Measurements from ENCODE around the gene CHDH.

CHDH gene

GRCh38 chr3:53823956-53824657 lies 22.1 kb downstream of the CHDH start:
- no peak for DNase-seq

- no peak for DNase-seq
Measured at GRCh38 chr3:53823026-53823955, 22.9 kb downstream of the CHDH start.

GRCh38 chr3:53822331-53822741 lies 23.9 kb downstream of the CHDH start:
- no peak for DNase-seq

DNA sequence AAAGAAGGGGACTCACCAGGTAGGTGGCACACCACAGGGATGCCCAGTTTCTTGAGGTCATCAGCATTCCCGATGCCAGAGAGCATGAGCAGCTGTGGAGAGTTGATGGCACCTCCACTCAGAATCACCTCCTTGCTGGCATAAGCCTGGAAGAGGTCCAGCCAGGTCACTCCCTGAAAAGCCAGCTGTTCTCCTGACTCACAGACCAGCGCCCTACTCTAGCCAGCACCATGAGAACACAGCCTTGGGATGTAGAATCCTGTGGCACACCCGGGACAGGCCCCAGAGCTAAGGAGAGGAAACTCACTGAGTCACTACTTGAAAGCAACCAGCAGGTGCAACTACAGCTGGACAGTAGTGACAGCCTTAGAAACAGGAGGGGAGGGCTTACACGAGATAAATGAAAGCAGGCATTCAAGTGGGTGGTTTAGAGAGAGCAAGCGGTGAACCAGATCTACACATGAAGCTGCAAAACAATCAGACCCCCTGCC lies 24.5 kb downstream of the CHDH start:
- DNase-seq: peak in 2 of 3 experiments; percentile 31 to 35

DNA sequence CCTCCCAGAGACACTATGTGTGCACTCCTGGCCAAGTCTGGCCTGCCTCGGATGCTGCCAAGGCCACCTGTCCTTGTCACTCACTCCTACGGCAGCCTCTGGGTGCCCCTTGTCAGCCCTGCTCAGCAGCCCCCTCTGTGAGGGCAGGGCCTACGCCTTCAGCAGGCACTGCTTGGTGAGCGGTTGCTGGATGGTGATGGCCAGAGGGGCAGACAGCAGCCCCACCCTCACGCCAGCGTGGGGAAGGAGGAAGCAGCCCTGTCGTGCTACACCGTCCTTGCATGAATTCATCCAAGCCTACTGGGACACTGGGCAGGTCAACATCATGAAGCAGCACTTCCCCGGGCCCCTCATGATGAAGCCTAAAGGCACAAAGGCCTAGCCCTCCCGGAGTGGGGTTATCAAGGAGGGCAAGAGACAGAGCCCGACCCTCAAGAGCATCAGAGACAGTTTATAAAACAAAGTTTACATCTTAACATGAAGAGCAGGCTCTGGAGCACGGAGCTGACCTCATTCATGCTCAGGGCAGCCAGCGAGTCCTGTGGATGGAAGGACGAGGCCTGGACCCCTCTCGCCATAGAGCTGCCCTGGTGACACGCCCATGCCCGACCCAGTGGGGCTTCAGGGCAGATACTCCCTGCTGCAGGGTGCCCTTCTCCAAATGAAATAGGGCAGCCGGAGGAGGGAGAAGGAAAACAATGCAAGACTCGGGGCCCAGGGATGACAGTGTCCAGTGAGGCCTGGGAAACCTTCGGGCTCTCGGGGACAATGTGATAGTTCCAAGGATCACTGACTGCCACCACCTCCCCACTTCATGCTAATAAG lies 25.3 kb downstream of the CHDH start:
- no peak for DNase-seq

DNA sequence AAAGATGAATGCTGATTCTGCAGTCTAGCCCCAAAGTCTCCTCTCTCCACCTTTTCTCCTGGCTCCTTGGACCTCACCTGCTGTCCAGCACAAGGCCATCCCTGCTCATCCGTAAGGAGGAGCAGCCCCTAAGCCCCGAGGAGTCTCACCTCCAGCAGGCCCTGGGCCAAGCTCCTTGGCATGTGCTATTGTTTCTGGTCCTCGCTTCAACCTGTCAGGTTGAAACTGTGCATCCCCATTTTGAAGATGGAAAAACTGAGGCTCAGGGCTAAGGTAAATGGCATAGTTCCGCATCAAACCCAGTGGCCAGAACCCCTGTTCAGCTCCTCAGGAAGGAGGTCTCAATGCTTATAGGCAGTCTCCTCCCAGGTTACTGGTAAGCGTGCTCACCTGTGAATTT lies 26.1 kb downstream of the CHDH start:
- no peak for DNase-seq

DNA sequence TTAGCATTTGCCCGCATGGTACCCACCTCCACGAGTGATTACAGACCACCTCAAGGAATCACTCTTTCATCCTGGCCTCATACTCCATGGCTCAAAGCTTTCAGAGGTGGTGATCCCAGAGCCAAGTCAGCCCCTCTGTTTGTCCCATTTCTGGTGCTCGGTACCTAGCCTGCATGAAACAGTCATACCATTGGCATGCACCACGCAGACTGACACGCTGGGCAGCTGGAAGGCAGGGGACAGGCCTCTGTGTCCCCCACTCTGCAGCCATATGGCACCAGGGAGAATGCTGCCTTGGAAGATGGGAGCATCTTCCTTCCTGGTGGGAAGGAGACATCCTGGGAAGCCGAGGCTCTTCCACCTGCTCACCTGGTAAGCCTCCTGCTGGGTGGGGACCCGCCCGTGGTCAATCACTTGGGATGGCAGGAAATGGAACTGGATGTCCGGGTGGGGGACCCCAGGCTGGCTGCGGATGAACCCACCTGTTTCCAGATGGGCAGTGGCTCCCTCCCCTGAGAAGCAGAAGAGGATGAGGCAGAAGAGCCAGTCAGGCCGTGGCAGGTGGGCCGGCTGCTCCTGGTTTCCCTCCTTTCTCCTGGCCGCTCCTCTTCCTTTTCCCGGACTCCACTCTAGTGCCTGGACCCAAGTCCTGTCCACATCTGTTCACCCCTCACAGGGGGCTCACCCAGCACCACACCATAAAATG lies 26.9 kb downstream of the CHDH start:
- DNase-seq: no peak

DNA sequence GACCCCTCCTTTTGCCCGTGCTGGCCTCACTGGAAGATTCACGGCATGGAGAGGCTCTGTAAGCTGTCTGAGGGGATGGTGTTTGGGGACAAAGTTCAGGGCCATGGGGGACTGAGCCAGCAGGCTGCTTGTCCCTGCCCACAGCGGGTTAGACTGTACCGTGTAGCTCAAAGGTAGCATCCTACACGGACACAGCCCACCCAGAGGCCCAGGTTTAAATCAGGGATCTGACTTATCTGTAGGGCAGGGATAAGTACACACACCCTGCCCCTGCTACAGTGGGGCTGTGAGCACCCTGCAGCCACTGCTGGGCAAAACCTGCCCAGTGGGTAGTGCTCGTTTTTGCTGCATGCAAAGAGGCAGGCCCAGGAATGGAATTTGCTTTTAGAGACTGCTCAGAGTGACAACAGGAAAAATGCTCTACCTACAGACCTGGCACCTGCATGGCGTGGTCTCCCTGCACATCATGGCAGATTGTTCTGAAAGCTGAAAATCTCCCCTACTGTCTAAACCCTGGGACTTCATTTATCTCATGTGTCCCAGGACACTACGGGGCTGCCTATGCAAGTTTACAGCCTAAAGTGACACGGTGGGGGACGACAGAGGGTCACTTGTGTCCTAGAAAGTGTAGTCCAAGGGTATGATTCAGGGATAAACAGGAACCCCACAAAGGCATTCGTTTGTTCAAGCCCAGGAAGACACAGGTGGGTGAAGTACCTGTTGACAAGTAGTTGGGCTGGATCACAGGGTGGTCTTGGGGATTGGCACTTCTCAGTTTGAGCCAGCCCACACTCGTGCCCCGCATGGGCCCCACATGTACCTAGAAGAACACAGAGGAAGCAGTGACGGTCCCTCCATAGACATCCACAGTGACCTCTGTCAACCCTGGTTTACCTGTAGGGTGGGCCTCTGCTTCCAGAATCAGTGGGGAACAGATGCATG lies 27.7 kb downstream of the CHDH start:
- no peak for DNase-seq

DNA sequence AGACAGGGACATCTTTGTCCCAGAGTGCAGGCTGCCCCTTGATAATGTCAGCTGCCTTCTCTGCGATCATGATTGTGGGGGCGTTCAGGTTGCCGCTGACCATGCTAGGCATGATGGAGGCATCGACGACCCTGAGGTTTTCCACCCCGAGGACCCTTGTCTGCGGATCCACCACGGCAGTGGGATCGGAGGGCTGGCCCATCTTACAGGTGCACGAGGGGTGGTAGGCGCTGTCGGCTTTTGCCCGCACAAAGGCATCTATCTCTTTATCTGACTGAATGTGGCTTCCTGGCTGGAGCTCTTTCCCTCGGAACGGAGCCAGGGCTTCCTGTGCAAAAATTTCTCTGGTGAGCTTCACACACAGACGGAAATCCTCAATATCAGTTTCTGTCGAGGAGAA lies 28.4 kb downstream of the CHDH start:
- no peak for DNase-seq

- no peak for DNase-seq
Measured at GRCh38 chr3:53817211-53817610, 29.0 kb downstream of the CHDH start.

- no peak for DNase-seq
Measured at GRCh38 chr3:53816425-53816824, 29.8 kb downstream of the CHDH start.

GRCh38 chr3:53815651-53816050 lies 30.6 kb downstream of the CHDH start:
- no peak for DNase-seq

- no peak for DNase-seq
Measured at GRCh38 chr3:53815067-53815466, 31.2 kb downstream of the CHDH start.

GRCh38 chr3:53813876-53814275 lies 32.3 kb downstream of the CHDH start:
- DNase-seq: no peak

GRCh38 chr3:53813229-53813628 lies 33.0 kb downstream of the CHDH start:
- no peak for DNase-seq

DNA sequence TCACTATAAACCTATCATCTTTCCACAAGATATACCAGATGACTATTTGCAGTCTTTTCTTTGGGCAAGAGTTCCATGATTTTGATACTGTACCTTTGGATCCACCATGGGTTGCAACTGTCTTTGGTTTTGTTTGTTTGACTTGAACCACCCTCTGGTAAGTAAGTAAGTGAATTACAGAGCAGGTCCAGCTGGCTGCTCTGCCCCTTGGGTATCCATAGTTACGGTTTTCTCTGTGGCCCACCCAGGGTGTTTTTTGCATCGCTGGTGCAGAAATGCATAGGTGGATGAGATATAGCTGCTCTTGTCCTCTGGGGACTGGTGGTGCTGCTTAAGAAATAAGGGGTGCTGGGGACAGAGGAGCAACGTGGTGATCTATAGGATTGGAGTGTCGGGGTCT lies 33.8 kb downstream of the CHDH start:
- DNase-seq: peak in 1 of 3 experiments; percentile 32

- no peak for DNase-seq
Measured at GRCh38 chr3:53811143-53811927, 34.9 kb downstream of the CHDH start.

DNA sequence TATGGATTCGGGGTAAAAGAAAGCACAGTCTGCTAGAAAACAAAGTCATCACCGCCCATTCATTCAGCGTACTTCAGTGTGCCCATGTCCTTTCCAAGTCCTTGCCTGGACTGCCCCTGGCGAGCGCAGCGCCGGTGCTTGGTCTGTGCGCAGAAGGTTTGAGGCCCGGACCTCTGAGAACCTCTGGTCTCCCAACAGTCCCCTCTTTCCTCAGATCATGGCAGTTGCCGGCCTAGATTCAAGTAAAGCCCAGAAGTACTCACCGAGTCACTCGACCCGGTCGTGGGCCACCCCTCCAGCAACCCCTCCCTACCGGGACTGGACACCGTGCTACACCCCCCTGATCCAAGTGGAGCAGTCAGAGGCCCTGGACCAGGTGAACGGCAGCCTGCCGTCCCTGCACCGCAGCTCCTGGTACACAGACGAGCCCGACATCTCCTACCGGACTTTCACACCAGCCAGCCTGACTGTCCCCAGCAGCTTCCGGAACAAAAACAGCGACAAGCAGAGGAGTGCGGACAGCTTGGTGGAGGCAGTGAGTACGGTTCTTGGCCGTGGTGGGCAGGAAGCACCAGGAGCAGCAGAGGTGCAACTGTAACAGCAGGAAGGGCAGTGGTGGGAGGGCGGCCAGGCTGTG lies 36.3 kb downstream of the CHDH start:
- no peak for DNase-seq

GRCh38 chr3:53809267-53809666 lies 37.0 kb downstream of the CHDH start:
- DNase-seq: no peak

GRCh38 chr3:53808496-53808895 lies 37.7 kb downstream of the CHDH start:
- no peak for DNase-seq

All from NCI-H1417 (cell line).